Left lobe of liver (tissue), 2 donors: ENCODE measurements around the gene MACROD2. TPM values are rescaled to one million over a fixed set of nuclear protein-coding genes. Genes with fewer than 3 reads are reported as not detected.

Experiments used
- ATAC-seq: fragments of 200-7000 bp; cut with Tn5 transposase; one replicate; pipeline ENCODE4 v1.9.1; 2020; ENCODE audit warnings: mild to moderate bottlenecking, moderate library complexity
- DNase-seq: peaks from one replicate; pipeline ENCODE4 v3.0.0-alpha.2; 2020; ENCODE audit warnings: low spot score
- total RNA-seq: library from RNA; stranded (reverse); gene quantifications from one replicate; pipeline ENCODE4 v1.2.1, GENCODE V29; 2021
- donor health status: DM: no; HTN: no; CAD: no; lungs with moderate emphysema.
- donor health status: DM: no; HTN: yes; CAD: no.

Gene MACROD2
- total RNA-seq, 1 donor from 2014 or later, result 3.7 TPM

DNA sequence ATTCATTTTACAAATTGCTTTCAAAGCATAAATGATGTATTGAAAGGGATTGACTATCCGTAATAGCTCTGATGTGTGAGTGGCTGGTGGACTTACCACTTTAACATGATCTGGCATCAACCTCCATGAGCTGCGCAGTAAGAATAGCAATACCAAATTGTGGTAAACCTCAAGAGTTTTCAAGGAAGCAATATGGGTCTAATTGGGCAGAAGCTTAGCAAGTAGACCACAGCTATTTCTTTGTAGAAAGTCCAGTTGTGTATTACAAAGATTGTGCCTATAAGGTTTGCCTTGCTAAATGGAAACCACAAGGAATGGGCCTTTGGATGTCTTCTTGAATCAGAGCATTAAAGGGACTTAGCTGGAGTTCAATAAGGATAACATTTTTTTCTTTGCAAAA, 1841.3 kb downstream of the MACROD2 start:
- DNase-seq, result no peak
- ATAC-seq, result no peak

DNA sequence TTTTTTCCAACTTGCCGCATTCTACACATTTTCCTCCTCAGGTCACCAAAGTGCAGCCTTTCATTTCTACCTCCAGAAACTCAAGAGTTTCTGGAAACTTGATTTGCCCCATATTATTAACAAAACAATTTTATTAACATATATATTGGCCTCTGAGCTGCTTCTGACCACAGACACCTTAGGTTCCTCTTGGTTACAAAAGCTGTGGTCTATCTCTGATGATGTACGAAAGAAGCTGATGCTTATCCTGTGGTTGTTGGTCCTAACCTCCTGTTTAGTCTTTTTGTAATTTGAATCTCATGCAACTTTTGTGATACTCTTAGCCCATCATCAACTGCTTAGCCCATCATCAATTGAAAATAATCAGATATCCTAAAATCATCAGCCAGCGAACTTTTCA, 1842.2 kb downstream of the MACROD2 start:
- ATAC-seq (no peak), DNase-seq (no peak)

DNA sequence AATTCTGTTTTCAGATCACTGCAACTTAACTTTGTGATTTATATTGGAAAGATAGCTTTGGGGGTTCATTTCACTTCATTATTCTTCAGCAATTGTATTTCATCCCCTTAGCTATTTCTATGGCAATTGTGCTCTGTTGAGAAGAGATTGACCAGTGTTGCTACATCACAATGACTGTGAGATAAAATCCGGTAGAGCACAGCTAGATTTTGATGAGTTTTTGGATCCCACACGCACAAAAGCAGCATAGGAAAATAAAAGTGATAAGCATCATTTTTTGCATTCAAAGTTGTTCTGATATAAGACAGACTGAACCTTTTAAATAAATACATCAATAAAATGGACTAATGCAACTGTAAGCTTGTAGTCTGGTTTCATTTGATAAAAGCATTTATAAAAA, 1843.2 kb downstream of the MACROD2 start:
- DNase-seq (no peak), ATAC-seq (no peak)

DNA sequence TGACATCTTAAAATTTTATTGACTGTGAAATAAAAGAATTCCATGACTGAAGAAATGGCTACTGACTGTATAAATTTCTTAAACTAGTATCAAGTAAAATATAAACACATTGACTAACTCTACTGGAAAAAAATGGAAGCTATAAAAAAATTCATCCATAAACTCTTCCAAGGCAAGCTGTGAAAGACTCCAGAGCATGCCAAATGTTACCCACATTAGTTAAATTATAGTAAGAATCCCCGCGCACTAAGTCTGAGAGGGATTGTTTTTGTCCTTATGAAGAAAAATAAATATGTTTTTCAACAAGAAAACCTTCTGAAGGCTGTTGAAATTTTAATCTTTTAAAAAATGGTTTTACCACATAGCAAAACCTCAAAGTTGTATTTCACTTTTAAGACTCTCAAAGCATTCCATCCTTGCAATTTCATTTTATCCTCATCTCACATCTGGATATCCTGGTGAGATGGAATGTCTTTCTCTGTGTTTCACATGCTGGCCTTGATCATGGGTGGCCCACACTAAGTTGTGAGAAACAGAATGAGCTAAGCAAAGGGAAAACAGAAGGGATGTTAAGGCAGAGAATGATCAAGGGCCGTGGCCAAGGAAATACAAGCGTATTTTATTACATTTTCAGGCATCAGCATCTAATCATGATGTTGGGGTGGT, 1845.5 kb downstream of the MACROD2 start:
- ATAC-seq, result no peak
- DNase-seq, result no peak

DNA sequence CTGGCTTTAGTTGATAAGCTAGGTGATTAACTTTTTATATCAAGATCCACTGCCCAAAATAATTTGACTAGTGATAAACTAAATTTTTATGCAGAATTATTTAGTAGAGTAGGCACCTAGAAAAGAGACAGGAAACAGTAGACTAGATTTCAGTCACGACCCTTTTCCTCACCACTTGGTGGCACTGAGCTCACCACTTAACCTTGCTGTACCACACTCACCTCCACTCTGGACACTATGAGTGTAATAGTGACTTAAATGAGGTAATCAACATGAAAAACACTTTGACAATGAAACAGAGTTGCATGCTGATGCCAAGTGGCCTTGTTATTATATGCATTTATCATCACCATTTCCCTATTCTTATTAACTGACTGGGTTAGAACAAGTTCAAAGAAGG, 1847.6 kb downstream of the MACROD2 start:
- ATAC-seq (no peak), DNase-seq (no peak)

DNA sequence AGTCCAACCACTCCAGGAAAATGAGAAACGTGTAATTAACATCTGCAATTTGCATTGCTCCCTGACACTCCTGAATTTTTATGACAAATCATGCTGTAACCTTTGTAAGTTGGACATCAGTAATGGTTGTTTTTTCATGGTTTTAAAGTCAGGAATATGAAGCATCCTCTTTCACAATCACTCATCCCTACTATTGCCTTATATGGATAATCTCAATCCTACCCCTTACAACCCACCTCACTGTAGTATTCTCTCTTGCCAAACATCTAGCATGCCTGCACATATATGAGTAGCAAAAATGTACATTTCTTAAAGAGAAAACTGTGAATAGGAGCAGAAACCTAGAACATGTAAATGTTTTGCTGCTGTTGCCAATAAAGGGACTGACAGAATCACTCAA, 1848.5 kb downstream of the MACROD2 start:
- DNase-seq (no peak), ATAC-seq (no peak)

DNA sequence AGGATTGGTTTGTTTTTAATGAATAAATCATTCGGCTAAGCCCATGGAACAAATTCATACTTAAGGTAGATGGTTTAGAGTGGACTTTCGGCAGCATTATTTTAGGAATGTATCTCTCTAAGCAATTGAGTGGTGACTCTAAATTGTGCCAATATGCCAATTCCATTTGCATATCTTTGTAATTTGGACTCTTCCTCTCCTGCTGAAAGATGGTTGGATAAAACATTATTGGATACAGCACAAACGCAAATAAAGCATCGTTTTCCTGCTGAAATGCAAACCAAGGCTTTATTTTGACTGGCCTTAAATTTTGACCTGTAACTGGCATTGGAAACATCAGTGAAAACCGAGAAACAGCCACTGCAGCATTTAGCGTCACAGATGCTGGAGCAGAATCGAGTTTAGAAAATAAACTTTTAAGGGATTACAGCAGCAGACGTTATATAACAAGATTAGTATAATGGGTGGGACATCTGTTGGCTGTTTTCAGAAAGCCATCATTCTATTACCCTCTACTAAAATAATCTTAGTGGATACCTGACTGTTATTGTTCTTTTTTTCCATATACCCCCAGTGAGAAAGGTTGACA, 1852.0 kb downstream of the MACROD2 start:
- no peak for ATAC-seq
- no peak for DNase-seq

DNA sequence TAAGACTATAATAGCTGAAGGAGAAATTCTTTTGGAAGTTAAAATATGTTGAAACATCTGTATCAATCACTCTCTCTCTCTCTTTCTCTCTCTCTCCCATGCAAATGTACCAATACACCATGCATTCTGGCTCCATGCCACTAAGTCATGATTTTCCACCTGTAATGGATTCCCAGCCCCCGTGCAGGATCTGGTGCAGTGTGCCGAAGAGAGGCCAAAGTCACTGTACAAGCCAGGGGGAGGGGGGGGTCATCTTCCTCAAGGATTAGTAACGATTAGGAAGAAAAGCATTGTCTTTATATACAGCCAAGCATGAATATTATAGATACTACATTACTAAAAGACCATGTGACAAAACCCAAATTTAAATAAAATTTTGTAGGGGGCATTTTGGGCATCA, 1852.8 kb downstream of the MACROD2 start:
- no peak for ATAC-seq
- DNase-seq, result no peak

DNA sequence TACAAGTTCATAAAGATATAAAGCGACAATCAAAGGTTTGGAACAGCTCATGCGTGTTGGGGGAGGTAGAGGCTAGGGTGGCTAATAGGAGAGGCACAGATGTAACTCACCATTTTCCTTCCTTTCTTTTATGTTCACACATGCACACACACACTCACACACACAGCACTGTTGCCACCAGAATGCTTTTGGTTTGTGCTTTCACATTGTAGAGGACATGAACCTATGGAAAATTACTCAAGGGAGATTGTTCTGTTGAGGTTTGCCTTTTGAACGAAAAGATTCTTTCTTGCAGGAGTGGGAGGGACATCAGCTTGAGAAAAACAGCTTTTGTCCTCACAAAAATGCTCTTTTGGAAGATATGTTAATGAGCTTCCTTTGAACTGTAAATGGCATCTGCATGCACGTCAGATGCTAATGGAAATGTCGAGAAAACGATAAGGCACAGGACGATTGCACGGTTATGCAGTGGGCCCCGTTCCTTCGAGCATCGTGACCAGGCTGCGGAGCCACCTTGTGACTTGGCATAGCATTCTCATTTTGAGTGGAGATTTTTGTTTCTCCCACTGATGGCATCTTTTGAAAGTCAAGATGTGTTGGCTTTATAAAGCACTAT, 1853.8 kb downstream of the MACROD2 start:
- no peak for DNase-seq

DNA sequence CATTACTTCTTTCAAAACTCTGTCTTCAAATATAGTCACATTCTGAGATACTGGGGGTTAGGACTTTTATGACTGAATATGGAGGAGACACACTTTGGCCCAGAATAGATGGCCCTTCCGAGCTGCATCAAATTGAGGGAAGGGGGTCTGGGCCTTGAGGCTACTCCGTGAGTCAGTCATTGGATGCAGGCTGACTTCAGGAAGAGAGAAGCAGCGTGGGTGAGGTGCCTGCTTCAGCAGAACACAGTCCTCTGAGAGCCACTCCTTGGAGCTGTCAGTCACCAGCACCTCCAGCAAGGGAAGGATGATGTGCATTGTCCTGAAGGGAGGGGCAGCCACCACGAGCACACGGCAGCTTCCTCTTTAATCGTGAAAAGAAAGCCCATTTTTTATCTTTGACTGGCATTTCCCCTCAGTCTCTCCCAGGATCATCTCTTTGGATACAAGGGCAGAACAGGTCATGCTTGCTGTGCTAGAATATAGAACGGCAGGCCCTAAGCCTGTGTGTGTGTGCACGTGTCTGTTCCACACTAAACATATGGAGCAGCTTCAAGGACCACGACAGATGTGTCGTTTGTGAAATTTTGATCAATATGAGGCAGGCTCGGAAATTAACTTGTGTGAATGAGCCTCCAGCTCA, 1856.4 kb downstream of the MACROD2 start:
- ATAC-seq, result no peak
- no peak for DNase-seq

More for the DNA sequence above, 1853.8 kb downstream of the MACROD2 start:
- ATAC-seq, result no peak

DNA sequence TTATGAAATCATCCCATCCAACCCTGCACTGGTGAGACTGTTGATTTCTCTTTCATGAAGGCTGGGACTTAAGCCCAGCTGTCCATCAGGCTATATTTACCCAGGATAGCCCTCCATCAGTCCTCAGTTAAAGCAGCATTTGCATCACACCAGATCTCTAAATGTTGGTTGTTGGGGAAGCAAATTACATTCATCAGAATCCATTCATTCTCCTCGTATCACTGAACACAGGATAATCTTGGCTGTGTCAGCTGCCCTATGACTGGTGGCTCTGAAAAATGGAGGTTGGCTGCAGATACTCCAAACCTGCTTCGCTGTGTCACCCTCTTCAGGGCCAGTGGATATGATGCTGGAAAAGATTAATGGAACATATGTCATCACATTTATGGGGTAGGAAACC, 1859.6 kb downstream of the MACROD2 start:
- ATAC-seq (no peak), DNase-seq (no peak)

DNA sequence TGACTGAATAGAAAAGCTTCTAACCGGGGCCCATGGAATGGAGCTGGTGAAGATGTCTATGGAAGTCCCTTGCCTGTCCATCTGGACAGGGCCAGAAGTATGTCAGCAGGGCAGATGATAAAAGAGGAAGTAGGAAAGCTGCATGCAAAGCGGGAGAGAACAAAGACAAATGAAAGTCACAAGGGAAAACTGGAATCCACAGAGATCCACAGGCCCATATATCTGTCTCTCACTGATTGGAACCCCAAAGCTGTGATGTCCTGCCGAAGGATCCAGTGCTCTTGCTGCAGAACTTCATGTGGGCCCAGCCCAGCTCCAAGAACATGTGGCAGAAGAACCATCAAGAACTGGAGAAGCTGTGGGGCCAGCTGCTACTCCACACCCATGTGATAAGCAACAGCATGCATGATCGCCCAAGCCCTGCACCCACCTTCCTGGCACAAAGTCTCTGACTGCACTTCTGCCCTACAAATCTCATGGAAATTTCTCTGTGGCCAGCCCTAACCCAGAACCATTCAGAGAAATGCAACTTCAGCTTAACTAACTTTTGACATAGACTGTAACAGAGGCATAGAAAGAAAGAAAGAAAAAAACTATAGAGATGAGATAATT, 1862.0 kb downstream of the MACROD2 start:
- no peak for DNase-seq
- no peak for ATAC-seq

DNA sequence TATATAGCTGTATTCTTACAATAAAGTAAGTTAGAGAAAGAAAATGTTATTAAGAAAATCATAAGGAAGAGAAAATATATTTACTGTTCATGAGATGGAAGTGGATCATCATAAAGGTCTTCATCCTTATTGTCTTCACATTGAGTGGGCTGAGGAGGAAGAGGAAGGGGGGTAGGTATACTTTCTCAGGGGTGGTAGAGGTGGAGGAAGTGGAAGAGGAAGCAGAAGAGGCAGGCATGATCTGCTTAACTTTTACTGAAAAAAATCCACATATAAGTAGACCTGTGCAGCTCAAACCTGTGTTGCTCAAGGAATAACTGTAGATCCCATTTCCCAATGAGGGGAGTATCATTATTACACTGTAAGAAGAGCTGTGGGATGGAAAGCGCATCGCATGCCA, 1863.7 kb downstream of the MACROD2 start:
- no peak for DNase-seq
- ATAC-seq, result no peak

DNA sequence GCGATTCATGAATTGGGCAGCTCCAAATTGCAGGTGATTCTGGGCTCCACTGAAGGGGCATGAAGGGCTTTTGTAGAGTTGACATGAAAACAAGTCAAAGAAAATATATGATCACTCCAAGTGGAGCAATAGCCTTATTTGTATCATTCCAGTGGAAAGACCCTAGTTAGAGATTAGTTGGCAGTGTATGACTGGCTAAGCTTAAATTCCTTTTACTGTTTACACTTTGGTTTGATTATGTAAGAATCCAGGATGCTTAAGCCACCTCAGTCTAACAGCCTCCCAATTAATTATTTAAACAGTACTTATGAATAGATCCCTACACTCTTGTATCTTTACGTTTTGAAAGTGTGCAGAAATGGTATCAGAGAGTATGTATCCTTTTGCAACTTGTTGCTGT, 1865.5 kb downstream of the MACROD2 start:
- ATAC-seq (peak; percentile 19), DNase-seq (no peak)

DNA sequence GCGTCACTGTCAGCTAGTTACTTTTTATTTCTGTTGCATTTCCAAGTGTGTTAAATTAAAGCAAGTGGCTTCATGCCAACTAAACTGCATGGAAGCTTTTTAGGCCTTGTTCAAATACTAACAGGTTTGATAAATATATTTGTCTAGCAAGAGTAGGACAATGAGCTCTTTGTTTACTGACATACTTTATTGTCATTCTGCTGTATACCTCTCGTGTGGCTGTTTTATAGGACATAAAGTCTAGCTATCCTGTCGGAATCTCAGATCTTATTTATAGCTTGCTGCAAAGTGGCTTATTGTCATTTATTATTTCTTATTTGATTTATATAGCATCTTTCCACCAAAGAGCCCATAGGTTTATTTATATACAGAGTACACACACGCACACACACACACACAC, 1866.9 kb downstream of the MACROD2 start:
- ATAC-seq, result no peak
- DNase-seq, result no peak

DNA sequence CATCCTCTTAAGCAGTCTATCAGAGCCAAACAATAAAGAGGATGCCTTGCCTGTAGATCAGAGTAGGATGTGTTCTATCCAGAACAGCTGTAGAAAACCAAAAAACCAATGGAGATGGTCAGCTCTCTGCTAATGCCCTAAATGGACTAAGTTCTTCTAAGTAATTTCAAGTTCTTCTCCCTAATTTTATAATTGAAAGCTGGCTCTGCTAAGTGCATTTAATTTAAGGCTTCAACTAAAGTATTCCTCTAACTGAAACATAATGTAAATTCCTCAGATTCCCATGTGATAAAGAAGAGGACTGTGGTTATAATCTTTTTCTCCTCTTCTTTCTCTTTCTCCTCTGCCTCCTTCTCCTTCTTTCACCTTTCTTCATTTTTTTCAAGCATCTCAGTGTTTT, 1868.4 kb downstream of the MACROD2 start:
- no peak for DNase-seq
- ATAC-seq, result no peak

DNA sequence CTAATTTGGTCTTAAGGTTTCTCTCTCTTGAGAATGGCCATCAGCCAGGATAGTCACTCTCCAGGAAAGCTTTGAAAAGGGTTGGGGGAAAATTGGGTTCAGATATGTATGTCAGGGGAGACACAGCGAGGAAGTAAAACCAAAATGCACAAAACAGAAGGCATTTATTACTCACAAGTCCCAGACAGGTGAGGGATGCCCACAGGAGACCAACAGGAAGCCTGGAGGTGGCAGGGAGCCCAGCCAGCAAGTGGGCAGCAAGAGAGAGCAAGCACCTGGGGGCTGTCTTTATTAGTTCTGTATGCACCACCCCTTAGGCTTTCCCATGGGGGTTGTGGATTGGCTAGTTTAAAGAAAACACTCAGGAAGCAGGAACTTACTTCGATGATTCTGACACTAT, 1870.2 kb downstream of the MACROD2 start:
- ATAC-seq, result no peak
- no peak for DNase-seq

DNA sequence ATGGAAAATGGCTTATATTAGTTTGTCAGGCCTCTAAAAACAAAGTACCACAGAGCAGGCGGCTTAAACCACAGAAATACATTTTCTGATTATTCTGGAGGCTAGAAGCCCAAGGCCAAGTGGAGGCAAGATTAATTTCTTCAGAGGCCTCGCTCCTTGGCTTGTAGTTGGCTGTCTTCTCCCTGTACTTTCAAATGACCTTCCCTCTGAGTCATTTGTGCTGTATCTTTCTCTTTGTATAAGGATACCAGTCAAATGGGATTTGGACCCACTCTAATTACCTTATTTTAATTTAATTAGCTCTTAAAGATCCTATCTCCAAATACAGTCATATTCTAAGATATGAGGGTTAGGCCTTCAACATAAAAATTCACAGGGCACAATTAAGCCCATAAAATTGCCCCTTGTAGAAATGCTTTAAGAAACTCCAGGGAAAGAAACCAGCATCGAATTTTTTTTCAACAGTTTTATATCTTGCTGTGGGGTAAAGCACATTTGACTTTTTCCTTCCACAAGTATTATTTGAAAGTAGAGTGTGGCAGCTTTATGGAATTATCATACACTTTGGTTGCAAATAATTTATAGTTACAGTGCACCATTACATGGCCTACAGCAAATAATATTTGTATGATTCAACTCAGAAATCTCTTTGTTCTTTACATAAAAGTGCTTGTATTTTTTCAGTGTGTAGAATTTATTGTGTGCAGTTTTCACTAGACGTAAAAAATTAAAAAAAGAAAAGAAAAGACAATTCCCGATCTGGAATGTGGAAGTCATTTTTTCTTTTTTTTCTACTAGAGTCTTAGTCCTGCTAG, 1871.8 kb downstream of the MACROD2 start:
- ATAC-seq (no peak), DNase-seq (no peak)

DNA sequence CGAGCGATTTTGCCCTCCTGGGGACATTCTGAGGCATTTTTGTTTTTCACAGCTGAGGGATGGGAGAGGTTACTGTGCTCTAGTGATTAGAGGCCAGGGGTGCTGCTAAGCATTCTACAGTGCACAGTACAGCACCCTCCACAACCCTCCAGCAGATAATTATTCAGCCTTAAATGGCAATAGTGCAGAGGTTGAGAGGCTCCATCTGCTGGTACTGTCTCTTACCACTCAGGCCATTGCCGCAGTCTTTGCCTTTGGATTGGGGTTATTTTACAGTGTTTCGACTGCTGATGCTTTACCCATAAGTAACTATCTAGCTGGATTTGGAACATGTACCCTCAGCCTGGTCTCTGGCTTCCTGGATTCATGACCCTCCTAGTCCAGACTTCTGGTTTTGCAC, 1872.6 kb downstream of the MACROD2 start:
- ATAC-seq, result peak; percentile 74
- no peak for DNase-seq

DNA sequence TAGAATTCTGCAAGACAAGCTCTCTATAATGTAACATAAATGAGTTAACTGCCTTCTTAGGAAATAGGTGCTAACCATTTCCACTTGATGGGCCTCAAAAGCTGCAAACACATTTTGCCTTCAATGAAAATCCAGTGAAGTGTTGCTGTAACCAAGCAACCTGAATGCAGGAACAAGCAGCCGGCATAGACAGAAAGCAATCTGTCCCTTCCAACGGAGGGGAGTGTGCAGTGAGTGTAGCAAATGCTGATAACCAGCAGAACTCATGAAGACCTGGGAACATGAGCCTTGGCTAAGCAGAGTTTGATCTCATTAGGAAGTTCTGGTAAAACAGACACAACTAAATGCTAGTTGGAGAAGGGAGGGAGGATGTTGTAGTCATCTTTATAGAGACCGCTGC, 1880.1 kb downstream of the MACROD2 start:
- DNase-seq (no peak), ATAC-seq (no peak)

DNA sequence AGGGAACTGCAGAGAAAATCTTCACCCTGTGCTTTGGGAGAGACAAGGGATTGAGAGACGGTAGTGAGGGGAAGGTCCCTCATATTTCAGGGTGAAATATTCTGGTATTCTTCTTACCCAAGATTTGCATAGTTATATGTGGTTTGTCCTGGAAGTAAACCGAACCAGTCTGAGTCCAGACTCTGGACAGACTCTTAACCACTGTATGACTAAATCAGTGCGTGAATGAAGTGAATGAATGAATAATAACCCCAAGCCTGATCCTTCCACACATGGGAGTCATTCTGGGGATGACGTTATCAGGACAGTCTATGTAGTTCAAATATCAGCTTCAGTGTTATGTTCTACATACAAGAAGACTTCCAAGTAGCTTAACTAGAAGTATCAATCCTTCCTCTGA, 1887.2 kb downstream of the MACROD2 start:
- no peak for ATAC-seq
- no peak for DNase-seq
